Endothelial cell of umbilical vein (primary cell): ENCODE measurements around the gene RPS29. TPM values are rescaled to one million over a fixed set of nuclear protein-coding genes. Genes with fewer than 3 reads are reported as not detected.
A peak's percentile ranks its signal among the peaks of the same experiment; 100 is the strongest.

Experiments used
- Bru-seq: library from RNA; stranded (reverse); fragments of 400-500 nt; gene quantifications from one replicate; lab custom pipeline; 2021; lab: Mats Ljungman, UMichigan
- BruChase-seq, 2 experiments: library from RNA; stranded (reverse); fragments of 400-500 nt; gene quantifications; one replicate each; lab custom pipeline; 2021; lab: Mats Ljungman, UMichigan
- BruUV-seq: library from RNA; stranded (reverse); fragments of 400-500 nt; replicated peaks from 2 replicates; lab custom pipeline; 2021; lab: Mats Ljungman, UMichigan
- CTCF ChIA-PET: fragments of 300-600, 350-600 bp; sonication (Branson Sonifier 250); formaldehyde crosslinking; loops from one replicate; lab custom pipeline; 2021; ENCODE audit warnings: antibody characterized with exemption, inconsistent platforms; lab: Charles Lee
- POLR2A ChIA-PET: fragments of 300-600, 350-600 bp; sonication (Branson Sonifier 250); formaldehyde crosslinking; loops from one replicate; lab custom pipeline; 2021; ENCODE audit warnings: antibody characterized with exemption, inconsistent platforms; lab: Charles Lee
- DNase-seq: peaks from one replicate; pipeline ENCODE4 v3.0.0-alpha.2; 2011; ENCODE audit warnings: low read depth, low spot score
- FAIRE-seq: peaks from 2 replicates; lab custom pipeline; 2011; peaks lifted over from hg19 to GRCh38; lab: Jason Lieb, UNC
- H2AFZ ChIP-seq: 2 replicates; pipeline ENCODE4 v1.6.0; 2012; ENCODE audit warnings: low read depth, low read length, control low read depth, inconsistent platforms
- H3K27ac ChIP-seq: 2 replicates; pipeline ENCODE4 v1.5.1; 2011; ENCODE audit warnings: low read depth, mild to moderate bottlenecking, control low read depth, low read length, moderate library complexity; ENCODE audit not compliant: insufficient read depth
- H3K27me3 ChIP-seq, 2 experiments: 2 replicates each; pipeline versions ENCODE4 v1.6.0 to v1.6.1; 2011; ENCODE audit warnings: low read length in 2 of 2, mixed read lengths in 1 of 2; ENCODE audit not compliant: control insufficient read depth in 2 of 2, insufficient read depth in 2 of 2
- H3K36me3 ChIP-seq, 2 experiments: 2 replicates in 1 of 2; 3 replicates in 1 of 2; pipeline ENCODE4 v1.5.1; 2011; ENCODE audit warnings: low read length in 2 of 2, mild to moderate bottlenecking in 1 of 2, moderate library complexity in 1 of 2; ENCODE audit not compliant: control insufficient read depth in 2 of 2, insufficient read depth in 2 of 2; ENCODE audit errors: extremely low read depth in 1 of 2
- H3K4me1 ChIP-seq: 3 replicates; pipeline ENCODE4 v1.5.1; 2011; ENCODE audit warnings: mild to moderate bottlenecking, low read length; ENCODE audit not compliant: control insufficient read depth, insufficient read depth; ENCODE audit errors: extremely low read depth
- H3K4me2 ChIP-seq: 2 replicates; pipeline ENCODE4 v1.6.1; 2011; ENCODE audit warnings: low read length, control low read depth, mixed read lengths; ENCODE audit not compliant: insufficient read depth
- H3K4me3 ChIP-seq, 3 experiments: fragments of 200-600 bp in 1 of 3; sonication (generic), shearing (Covaris generic) in 1 of 3; replicated peaks in 1 of 3; 2 replicates each; pipeline ENCODE4 v1.5.1; 2011 to 2016; ENCODE audit warnings: control low read depth in 3 of 3, low read length in 3 of 3, mild to moderate bottlenecking in 2 of 3, inconsistent platforms in 1 of 3, low read depth in 1 of 3, moderate library complexity in 1 of 3; ENCODE audit not compliant: insufficient read depth in 1 of 3
- H3K79me2 ChIP-seq: 2 replicates; pipeline ENCODE4 v1.6.0; 2012; ENCODE audit warnings: low read length, inconsistent platforms; ENCODE audit not compliant: control insufficient read depth, insufficient read depth
- H3K9ac ChIP-seq: replicated peaks from 2 replicates; pipeline ENCODE3; 2011; ENCODE audit warnings: low read length, control low read depth; ENCODE audit not compliant: insufficient read depth; ENCODE audit errors: extremely low read depth
- H3K9me1 ChIP-seq: replicated peaks from 3 replicates; pipeline ENCODE4 v1.6.0; 2011; ENCODE audit warnings: mild to moderate bottlenecking, low read length; ENCODE audit not compliant: control insufficient read depth, insufficient read depth; ENCODE audit errors: extremely low read depth
- H3K9me3 ChIP-seq: replicated peaks from 2 replicates; pipeline ENCODE4 v1.5.1; 2012; ENCODE audit warnings: low read length, inconsistent platforms; ENCODE audit not compliant: control insufficient read depth, insufficient read depth
- H4K20me1 ChIP-seq: replicated peaks from 2 replicates; pipeline ENCODE3; 2011; ENCODE audit warnings: mild to moderate bottlenecking, low read length; ENCODE audit not compliant: control insufficient read depth, insufficient read depth; ENCODE audit errors: extremely low read depth
- JUN ChIP-seq: IDR thresholded peaks from 2 replicates; pipeline ENCODE4 v1.6.1; 2011; ENCODE audit warnings: borderline replicate concordance, low read depth; ENCODE audit not compliant: insufficient read length, insufficient read depth
- MAX ChIP-seq: IDR thresholded peaks from 2 replicates; pipeline ENCODE4 v1.6.1; 2011; ENCODE audit not compliant: insufficient read depth, insufficient read length
- MYC ChIP-seq: IDR thresholded peaks from one replicate; pipeline ENCODE4 v1.6.1; 2011; ENCODE audit warnings: mild to moderate bottlenecking, low read depth, low read length
- POLR2A ChIP-seq: IDR thresholded peaks from 2 replicates; pipeline ENCODE4 v1.6.1; 2012; ENCODE audit warnings: low read depth, mild to moderate bottlenecking, control low read depth, low read length
- dilution Hi-C: fragments of 300-500 bp; cut with MboI; formaldehyde crosslinking; loops from one replicate; pipeline ENCODE4 v1.15.0; 2019; ENCODE audit warnings: low sequenced_read_pairs; ENCODE audit not compliant: extremely low pct_ligation_motif_present
- intact Hi-C: fragments of 100-400 bp; cut with micrococcal nuclease; formaldehyde crosslinking; loops from one replicate; pipeline ENCODE4 v1.10.0; 2022
- long read RNA-seq: library from polyadenylated mRNA; stranded (forward); transcript quantifications from one replicate; pipeline ENCODE4 v2.0.0, GENCODE V29; 2021
- polyA minus RNA-seq, 3 experiments: library from RNA; depleted of rRNA, polyadenylated mRNA; stranded (reverse); fragments of >200 nt; gene quantifications; 1 replicate in 1 of 3; 2 replicates in 2 of 3; pipeline ENCODE4 v1.2.3, GENCODE V29; 2011
- polyA plus RNA-seq, 4 experiments: library from polyadenylated mRNA; depleted of rRNA in 3 of 4; stranded (reverse) in 3 of 4; unstranded in 1 of 4; fragments of >200 nt; gene quantifications; 2 replicates each; pipeline versions ENCODE4 v1.2.1 to v1.2.3, GENCODE V29; 2011 to 2012; ENCODE audit warnings: missing spikeins in 1 of 4
- total RNA-seq: library from RNA; stranded (reverse); gene quantifications from 2 replicates; pipeline ENCODE4 v1.2.3, GENCODE V29; 2021

Gene RPS29
- 1,408 and 1,453 TPM in 2 replicates for total RNA-seq
- polyA plus RNA-seq = 13,992 and 14,040 TPM in 2 replicates
- 11,440 and 11,541 TPM in 2 replicates for polyA plus RNA-seq (2011; cell fraction: cytosol; rRNA removed)
- 2,321 and 3,038 TPM in 2 replicates for polyA plus RNA-seq (2011; cell fraction: nucleus; rRNA removed)
- polyA plus RNA-seq (2012) = 6,267 and 6,888 TPM in 2 replicates
- 1,176 and 1,327 TPM in 2 replicates for polyA minus RNA-seq
- 684 TPM for polyA minus RNA-seq (2011; cell fraction: cytosol; rRNA and poly(A)+ RNA removed)
- 167 and 185 TPM in 2 replicates for polyA minus RNA-seq (2011; cell fraction: nucleus; rRNA and poly(A)+ RNA removed)
- percentile 91 among the genes with signal in this experiment for Bru-seq, nascent RNA
- percentile 87 among the genes with signal in this experiment for BruChase-seq, experiment 1, labeled RNA remaining after a 6-hour chase
- BruChase-seq, experiment 2, labeled RNA remaining after a 2-hour chase = percentile 94 among the genes with signal in this experiment
- long read RNA-seq, full-length matches to known transcripts = 1,862 of 1,872 reads
- long read RNA-seq, partial matches to known transcripts = 6 of 1,872 reads
- long read RNA-seq, other reads (novel, unspliced or antisense) = 4 of 1,872 reads

DNA sequence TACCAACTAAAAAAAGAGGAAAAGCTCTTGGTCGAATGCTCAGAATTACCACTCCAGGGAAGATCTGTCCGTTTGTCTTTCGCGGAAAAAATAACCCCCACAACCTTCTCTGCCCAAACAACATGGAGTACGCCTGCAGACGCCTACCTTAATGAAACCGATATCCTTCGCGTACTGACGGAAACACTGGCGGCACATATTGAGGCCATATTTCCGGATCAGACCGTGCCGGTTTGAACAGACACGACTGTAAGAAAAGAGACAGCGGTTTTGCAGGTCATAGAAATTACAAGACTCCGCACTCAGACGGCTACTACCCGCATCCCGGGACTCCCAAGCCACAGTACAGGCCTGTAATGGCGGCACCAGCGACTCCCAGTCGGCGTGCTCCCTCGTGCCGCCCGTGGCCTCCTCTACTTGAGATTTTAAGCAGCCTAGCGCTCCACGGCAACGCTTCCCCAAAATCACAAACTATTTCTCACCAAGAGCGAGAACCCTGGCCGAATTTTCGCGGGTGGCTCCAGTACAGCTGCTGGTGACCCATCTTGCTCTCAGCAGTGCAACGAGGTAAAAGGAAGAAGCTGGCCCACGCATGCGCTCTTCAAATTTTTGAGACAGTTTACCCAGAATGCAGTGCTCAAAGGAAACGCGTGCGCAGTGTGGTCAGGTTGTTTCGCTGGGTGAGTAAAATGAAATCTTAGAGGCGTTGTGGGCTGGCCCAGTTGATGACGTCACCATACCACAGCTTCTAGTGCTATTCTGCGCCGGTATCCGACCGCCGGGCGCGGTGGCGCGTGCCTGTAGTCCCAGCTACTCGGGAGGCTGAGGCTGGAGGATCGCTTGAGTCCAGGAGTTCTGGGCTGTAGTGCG lies at the start of gene RPS29:
TSS of gene RPS29 (minus strand) at position 578 of the 870 bp plus-strand sequence. CDS start at position 544, 34 bp downstream.
- peaks cover 10% of the 10 kb centered on the region for H3K4me1 ChIP-seq
- intact Hi-C loops (loop anchor here (1.0 to 5.0 kb wide), 7 partner anchors 12 to 181 kb away; partner anchors contain the start of genes KLHDC1, LRR1, MGAT2 and RPL36AL), dilution Hi-C loops (no loop called here)
- H3K79me2 ChIP-seq = peaks cover 49% of the 10 kb centered on the region
- H3K36me3 ChIP-seq = peaks cover 6 to 8% of the 10 kb centered on the region in 2 experiments
- peak within 1 kb of the TSS; percentile 94 for H3K4me2 ChIP-seq
- BruUV-seq = TSS peak; percentile 59
- CTCF ChIA-PET = interaction anchor here (0.8 to 3.8 kb wide), 10 partner anchors 9 to 124 kb away, joined by 3 to 30 read pairs (median 10); partner anchors contain the start of genes LRR1, MGAT2 and RPL36AL
- H2AFZ ChIP-seq = peak within 1 kb of the TSS; percentile 36
- TF ChIP-seq POLR2A (peak; percentile 95), MYC (no peak), MAX (peak; percentile 5), JUN (peak; percentile 93)
- peak within 1 kb of the TSS; percentile 90 to 99 (median 97) for H3K4me3 ChIP-seq
- DNase-seq (peak; percentile 100), FAIRE-seq (peak; percentile 82)
- H3K27me3 ChIP-seq = no peaks in the 10 kb centered on the region
- POLR2A ChIA-PET = interaction anchor here (0.5 to 2.5 kb wide), 5 partner anchors 9 to 182 kb away, joined by 3 to 12 read pairs (median 10); partner anchors contain the start of genes KLHDC2, LRR1, MGAT2 and RPL36AL
- peak within 1 kb of the TSS; percentile 82 for H3K27ac ChIP-seq
- H3K9me3 ChIP-seq = no peaks in the 10 kb centered on the region
- H3K9me1 ChIP-seq = no peaks in the 10 kb centered on the region
- peaks cover 5% of the 10 kb centered on the region for H4K20me1 ChIP-seq
- peak within 1 kb of the TSS; percentile 92 for H3K9ac ChIP-seq
